Measurements from ENCODE around the gene CACFD1. TPM values are rescaled to one million over a fixed set of nuclear protein-coding genes. Genes with fewer than 3 reads are reported as not detected.
A peak's percentile ranks its signal among the peaks of the same experiment; 100 is the strongest.

Gene CACFD1
- total and polyA plus RNA-seq, 12 donors = 8.8 to 17.3 (median 10.8) TPM

DNA sequence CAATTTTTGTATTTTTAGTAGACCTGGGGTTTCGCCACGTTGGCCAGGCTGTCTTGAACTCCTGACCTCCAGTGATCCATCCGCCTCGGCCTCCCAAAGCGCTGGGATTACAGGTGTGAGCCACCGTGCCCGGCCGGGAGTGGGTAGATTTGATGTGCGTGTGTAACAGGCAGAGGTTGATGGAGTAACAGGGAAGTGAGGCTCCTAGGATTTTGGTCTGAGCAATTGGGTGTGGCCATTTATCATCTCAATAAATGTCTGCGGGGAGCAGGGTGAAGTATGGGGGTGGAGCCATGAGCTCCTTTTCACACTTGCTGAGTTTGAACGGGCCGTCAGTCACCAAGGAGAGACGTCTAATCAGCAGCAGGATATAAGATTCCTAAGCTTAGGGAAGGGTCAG is 40.8 kb upstream of the CACFD1 start:
- no peak for DNase-seq
- TF ChIP-seq CTCF (IDR thresholded peaks at IDR 0.05) = no peak
- H3K4me3 ChIP-seq = peak overlapping the region in 3 of 10 donors; percentile 79 to 94 (median 92)
- H3K4me1 ChIP-seq = peaks cover 6 to 35% (median 19%) of the 10 kb centered on the region in 9 donors
- no peak for ATAC-seq
- 61 to 73% methylated on average over 13 of the region's 13 CpGs for WGBS, 2 donors
- H3K27ac ChIP-seq = no peak overlapping the region
- intact Hi-C loops (cut with DNase I) = loop anchor here in 3 of 10 donors (5.0 to 10.0 kb wide), 3 partner anchors 38 to 64 kb away; partner anchors contain the start of genes STKLD1 (in 2 of the 3), SURF4 (in 2 of the 3), CACFD1 (in 1 of the 3) and SURF1 (in 1 of the 3)
- H3K9me3 ChIP-seq = no peaks in the 10 kb centered on the region
- peaks cover 0 to 23% (median 0%) of the 10 kb centered on the region in 9 donors for H3K36me3 ChIP-seq
- peaks cover 0 to 2% (median 0%) of the 10 kb centered on the region in 7 donors for H3K27me3 ChIP-seq

GRCh38 chr9:133420392-133420827 is 39.4 kb upstream of the CACFD1 start:
- no peak for TF ChIP-seq CTCF (IDR thresholded peaks at IDR 0.05)
- H3K4me1 ChIP-seq = peaks cover 6 to 32% (median 19%) of the 10 kb centered on the region in 9 donors
- no peak overlapping the region for H3K27ac ChIP-seq
- DNase-seq (no peak), ATAC-seq (no peak)
- peaks cover 0 to 15% (median under 1%) of the 10 kb centered on the region in 7 donors for H3K27me3 ChIP-seq
- no peak overlapping the region for H3K4me3 ChIP-seq
- no peaks in the 10 kb centered on the region for H3K9me3 ChIP-seq
- WGBS, 2 donors = 63 to 67% methylated on average over 5 of the region's 5 CpGs
- peaks cover 0 to 9% (median 0%) of the 10 kb centered on the region in 9 donors for H3K36me3 ChIP-seq
- intact Hi-C loops (cut with DNase I) = no loop called here

GRCh38 chr9:133421615-133422542 is 37.9 kb upstream of the CACFD1 start, which contains the start of gene ADAMTS13:
TSS of gene ADAMTS13 (plus strand) at chr9:133422367. CDS start at chr9:133422444, 77 bp downstream.
- intact Hi-C loops (cut with DNase I) = no loop called here
- no peak for ATAC-seq
- TF ChIP-seq CTCF (IDR thresholded peaks at IDR 0.05) = no peak
- peaks cover 3 to 17% (median 8%) of the 10 kb centered on the region in 9 donors for H3K4me1 ChIP-seq
- H3K27me3 ChIP-seq = peaks cover 5 to 28% (median 15%) of the 10 kb centered on the region in 7 donors
- DNase-seq = no peak
- H3K36me3 ChIP-seq = no peaks in the 10 kb centered on the region
- no peak within 1 kb of the TSS for H3K27ac ChIP-seq
- H3K4me3 ChIP-seq = no peak within 1 kb of the TSS
- H3K9me3 ChIP-seq = no peaks in the 10 kb centered on the region
- 56 to 59% methylated on average over 23 of the region's 23 CpGs for WGBS, 2 donors

DNA sequence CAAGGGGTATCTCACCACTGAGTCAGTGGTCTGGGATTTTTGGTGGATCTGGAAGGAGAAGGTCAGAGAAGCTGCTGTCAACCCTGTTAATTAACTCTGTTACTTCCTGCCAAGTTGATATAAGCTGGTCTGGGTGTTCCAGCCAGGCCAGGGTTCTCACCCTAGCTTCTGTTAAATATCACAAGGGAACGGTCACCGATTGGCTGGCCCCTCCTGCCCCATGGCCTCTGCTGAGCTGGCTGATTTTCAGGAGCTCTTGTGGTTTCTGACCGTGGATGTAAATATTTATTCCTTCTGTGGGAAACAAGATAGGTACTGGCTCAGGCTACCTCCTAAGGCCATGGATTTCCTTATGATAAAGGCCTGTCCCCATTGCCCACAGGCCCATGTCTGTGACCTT is 36.6 kb upstream of the CACFD1 start:
- H3K27me3 ChIP-seq = peaks cover 5 to 42% (median 28%) of the 10 kb centered on the region in 7 donors
- ATAC-seq (peak in 1 of 8 donors; percentile 43), DNase-seq (no peak)
- WGBS, 2 donors = 43 to 45% methylated on average over 3 of the region's 3 CpGs
- no peaks in the 10 kb centered on the region for H3K9me3 ChIP-seq
- H3K4me3 ChIP-seq = no peak overlapping the region
- H3K4me1 ChIP-seq = peaks cover 0 to 9% (median 3%) of the 10 kb centered on the region in 9 donors
- TF ChIP-seq CTCF (IDR thresholded peaks at IDR 0.05) = no peak
- H3K36me3 ChIP-seq = no peaks in the 10 kb centered on the region
- intact Hi-C loops (cut with DNase I) = no loop called here
- H3K27ac ChIP-seq = no peak overlapping the region

Data from heart right ventricle (tissue), 16 donors.